Glomerular endothelial cell (primary cell): ENCODE data around the gene EHD1. TPM values are rescaled to one million over a fixed set of nuclear protein-coding genes. Genes with fewer than 3 reads are reported as not detected.

Source experiments
- DNase-seq: peaks from one replicate; pipeline ENCODE4 v3.0.0-alpha.2; 2011; ENCODE audit warnings: low read depth, low spot score; ENCODE audit errors: extremely low read depth
- total RNA-seq: library from RNA; depleted of rRNA; stranded (reverse); fragments of >200 nt; gene quantifications from 2 replicates; pipeline ENCODE4 v1.2.3, GENCODE V29; 2015

The EHD1 gene
- total RNA-seq, 1 donor from 2014 or later = 142 TPM

DNA sequence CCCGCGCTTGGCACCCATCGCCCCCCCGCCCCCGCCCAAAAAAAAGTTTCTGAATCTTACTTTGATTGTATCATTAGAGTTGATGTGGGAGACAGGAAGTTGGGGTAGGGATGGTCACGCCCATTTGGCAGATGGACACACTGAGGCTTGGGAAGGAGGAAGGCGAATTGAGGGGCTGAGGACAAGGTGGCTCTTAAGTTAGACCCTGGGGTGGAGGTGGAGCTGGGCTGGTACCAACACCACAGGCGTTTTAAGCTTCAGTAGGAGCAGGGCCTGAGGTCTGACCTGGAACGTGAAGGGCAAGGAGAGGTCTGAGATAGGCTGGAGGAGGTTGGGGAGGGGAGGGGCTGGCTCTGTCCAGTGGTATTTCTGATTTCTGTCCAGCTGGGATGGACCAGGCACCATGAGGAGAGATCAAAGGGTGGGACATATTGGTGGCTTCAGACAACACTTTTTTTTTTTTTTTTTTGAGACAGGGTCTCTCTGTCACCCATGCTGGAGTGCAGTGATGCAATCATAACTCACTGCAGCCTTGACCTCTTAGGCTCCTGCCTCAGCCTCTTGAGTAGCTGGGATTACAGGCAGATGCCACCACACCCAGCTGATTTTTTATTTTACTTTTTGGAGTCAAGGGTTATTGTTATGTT is 33.2 kb downstream of the EHD1 start:
- no peak for DNase-seq

DNA sequence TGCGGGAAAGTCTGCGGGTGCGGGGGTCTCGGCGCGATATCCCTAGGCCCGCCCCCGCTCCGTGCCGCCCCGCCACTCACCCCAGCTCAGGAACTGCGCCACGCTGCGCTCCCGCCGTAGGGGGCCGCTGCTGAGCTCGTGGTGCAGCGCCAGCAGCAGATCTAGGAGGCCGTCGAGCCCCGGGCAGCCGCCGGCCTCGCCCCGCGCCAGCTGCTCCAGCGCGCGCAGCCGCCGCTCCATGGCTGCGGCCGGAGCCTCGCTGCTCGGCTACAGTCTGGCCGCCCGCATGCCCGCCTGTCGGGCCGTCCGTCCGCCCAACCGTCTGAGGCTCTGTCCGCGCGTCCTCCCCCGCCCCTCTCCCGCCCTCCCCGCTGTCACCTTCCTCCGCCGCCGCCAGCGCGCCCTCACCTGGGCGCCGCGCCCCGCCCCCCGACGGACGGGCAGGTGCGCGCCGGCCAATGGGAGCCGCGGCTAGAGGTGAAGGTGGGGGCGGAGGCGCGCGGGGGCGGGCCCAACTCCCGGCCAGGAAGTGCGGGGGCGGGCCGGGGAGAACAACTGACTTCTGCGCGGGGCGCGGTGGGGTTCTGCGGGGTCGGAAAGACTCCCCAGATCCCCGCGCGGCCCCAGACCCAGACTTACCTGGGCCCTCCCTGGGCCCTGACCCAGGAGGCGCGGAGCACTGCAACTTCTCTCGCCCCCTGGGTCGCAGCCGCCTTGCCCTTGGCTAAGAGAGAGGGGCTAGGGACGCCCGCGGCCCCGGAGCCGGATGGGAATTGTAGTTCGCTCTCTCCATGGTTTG is 33.9 kb downstream of the EHD1 start, which contains the start of gene CDC42BPG:
CDC42BPG (minus strand) TSS at position 324 of the 799 bp plus-strand sequence; CDS start at position 240, 84 bp downstream.
- DNase-seq = no peak

DNA sequence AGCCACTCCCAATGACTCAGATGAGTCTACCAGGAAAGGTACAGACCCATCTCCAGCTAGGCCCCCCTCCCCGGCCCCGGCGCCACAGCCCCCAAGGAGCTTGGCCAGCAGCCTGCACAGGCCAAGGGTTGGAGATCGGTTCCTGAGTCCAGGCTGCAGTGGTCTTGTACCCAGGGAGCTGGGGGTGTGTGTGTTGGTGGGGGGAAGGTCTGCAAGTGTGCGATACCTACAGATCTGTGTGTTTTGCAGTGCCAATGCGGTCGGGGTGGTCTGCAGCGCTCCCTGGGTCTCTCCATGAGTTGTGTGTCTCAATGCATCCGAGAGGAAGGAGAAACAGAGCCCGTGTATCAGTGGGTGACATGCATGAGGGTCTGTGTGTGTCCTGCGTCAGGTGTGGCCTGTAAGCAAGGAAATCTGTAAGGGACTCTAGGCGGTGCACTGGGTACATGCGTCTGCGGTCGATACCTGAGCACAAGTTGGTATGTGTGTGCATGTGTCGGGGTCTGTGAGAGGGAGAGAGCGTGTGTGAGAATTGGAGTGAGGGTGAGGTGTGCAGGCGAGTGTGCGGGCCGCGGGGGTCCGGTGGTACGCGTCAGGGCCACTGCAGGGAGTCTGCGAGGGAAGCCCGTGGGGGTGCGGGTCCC is 34.6 kb downstream of the EHD1 start:
- DNase-seq = no peak

DNA sequence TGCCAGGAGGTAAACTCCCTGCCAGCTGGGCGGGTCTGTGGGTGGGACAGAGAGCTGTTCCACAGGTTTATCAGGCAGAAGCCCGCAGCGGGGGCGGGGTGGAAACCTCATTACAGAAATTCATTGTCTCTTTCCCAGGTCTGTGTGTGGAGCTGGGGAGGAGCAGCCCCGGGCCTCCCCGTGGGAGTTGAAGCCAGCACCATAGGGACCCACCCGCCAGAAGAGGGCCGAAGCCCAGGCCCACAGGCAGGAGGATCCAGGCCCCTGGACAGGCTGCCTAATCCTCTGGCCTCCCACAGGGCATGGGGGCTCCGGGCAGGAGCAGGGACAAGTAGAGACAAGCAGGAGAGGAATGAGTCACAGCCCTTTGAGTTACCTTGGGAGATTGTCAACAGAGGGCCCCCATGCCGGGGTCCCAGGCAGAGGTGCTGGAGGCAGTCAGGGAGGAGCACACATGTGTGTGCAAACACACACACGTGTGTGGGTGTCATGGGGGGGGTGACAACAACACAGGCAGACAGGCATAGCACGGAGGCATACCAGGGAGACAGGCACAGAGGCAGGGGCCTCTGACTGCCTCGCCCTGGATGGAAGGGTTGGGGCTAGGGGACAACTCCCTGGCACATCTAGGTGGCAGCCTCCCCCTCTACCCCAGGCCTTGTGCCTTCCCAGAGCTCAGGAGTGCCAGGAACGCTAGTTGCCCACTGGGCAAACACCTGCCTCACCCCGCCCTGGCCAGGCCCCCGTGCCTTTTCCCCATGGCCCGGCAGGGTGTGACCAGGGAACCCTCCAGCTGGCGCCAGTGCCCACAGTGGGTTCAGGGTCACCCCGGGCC is 35.4 kb downstream of the EHD1 start:
- no peak for DNase-seq

DNA sequence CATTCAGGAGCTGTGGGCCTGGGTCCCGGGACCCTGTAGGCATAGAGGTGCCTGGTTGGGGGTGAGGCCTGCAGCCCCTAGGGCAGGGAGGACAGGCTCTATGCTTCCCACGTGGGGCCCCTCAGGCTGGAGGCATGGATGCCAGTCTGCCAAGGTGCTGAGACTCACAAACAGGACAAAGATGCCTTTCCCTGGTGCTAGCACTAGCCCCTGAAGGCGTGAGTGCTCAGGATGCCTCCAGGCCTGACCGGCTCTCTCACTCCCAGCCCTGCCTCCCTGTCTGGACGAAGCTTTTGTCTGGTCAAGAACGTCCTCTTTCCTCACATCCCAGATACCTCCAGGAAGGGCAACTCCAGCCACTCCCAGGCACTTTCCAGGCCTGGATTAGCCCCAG is 36.1 kb downstream of the EHD1 start:
- DNase-seq = no peak

DNA sequence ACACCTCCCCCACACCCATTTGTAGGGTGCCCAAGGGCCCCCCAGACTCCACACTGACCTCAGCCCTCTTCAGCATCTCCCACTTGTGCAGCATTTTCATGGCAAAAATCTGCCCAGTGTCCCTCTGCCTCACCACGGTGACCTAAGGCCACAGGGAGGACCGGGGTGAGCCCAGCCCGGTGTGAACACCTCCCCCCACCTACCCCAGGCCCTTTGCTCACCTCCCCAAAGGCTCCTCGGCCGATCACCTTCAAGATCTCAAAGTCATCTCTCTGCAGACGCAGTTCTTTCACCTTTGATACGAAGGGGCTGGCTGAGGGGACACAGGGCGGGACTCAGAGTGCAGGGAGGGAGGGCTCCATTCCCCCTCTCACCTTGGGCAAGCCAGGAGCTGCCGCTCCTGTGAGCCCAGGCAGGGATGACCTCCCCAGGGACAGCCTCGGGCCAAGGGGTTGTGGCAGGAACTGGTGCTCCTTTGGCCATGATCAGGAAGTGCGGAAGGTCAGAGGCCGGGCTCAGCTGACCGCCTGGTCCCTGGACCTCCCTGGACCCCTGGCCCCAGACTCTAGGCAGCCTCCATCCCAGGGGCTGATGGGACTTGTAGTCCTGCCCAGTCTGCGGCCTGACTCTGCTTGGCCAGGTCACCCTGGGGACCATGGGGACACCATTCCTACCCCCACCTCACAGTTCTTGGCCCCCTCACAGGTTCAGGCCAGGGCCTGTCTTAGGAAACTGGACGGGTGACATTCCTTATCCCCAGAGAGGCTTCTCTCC is 36.6 kb downstream of the EHD1 start:
- no peak for DNase-seq

DNA sequence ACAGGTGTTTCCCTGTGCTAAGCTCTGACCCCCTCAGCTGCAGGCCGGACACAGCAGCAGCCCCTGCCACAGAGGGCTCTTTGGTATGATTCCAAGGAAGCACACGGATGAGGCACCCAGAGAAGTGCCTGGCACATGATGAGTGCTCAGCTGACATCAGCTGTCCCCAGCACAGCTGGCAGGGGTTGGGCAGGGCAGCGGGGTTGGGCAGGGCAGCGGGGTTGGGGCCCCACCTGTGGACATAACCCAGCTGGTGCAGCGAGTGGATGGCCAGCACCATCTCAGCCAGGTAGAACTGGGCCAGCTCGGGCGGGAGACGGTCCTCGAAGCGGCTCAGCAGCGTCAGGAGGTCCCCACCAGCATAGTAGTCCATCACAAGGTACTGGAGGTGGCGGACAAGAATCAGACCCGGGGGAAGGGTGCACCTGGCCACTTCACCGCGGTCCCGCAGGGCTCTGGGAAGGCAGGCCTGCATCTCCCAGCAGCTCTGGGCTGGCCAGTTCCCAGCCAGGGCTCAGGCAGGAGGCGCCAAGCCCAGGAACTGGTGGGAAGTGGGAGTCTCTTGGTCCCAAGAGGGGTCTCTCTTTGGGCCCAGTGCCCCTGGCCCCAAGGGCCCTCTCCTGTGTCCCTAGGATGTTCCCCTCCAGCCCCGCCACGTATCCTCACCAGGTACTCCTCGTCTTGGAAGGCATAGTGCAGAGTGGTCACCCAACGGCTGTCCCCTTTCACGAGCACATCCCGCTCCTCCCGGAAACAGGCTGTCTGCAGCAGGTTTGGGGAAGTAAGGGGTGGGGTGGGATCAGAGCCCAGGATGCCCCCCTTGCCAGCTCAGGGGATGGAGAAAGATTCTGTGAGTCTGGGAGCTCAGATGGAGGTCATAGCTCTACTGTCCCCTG is 38.3 kb downstream of the EHD1 start:
- no peak for DNase-seq

DNA sequence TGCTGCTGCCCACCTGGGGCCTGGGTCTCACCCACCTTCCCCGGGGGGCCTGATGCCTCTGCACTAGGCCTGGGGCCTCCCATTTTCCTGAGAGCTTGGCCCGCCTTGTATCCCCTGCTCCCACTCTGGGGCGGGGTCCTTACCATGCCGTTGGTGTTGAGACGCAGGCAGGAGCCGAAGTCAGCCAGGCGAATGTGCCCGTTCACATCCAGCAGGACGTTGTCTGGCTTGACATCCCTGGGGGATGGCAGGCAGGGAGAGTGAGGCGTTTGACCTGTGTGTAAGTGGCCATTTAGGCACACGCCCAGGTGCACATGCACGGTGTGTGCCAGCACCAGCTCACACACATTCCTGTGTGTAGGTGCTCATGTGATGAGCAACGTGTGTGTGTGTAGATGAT is 39.1 kb downstream of the EHD1 start:
- no peak for DNase-seq

DNA sequence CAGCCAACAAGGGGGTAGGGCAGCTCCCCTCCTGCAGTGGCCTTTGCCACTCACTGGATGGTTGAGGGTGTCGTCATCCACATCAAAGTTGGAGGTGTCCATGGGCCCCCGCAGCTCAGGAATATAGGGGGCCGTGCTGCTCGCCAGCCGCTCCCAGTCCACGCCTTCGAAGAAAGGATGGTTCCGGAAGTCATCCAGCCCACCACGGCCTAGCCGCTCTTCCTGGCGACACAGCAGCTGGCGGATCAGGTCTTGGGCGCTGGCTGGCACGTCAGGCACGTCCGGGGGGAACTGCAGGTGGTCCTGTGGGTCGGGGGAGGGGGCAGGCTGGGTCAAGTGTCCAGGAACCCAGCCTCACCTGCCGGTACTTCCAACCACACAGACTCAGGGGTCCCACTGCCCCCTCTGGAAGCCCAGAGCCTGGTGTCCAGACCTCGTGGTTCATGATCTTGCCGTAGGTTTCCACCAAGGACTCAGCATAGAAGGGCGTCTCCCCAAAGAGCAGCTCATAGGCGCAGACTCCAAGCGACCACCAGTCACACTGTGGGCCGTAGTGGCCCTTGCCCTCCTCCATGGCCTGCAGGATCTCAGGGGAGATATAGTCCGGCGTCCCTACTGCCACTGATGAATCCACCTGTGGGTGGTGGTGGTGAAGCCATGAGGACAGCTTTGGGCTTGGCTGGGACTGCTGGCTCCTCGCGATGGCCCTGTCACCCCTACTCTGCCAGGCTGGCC is 39.7 kb downstream of the EHD1 start:
- no peak for DNase-seq

DNA sequence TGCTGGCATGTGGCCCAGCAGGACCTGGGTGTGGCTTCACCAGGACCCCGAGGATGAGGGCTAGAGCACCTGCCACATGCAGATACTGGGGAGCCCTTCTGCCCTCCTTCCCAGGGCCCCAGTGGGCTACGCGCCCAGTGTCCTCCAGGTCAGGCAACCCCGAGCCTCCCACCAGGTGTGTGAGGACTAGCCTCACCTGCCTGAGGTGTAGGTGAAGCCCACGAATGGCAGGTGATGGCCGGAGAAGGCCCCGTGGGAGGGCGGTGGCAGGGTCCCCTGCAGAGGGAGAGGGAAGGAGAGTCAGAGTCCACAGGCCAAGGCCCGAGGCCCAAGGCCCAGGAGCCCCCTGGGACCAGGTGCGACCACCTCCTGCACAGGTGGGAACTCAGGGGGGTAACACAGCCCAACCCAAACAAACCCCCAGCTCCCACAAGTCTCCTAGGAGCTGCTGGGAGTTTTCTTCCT is 40.5 kb downstream of the EHD1 start:
- no peak for DNase-seq

DNA sequence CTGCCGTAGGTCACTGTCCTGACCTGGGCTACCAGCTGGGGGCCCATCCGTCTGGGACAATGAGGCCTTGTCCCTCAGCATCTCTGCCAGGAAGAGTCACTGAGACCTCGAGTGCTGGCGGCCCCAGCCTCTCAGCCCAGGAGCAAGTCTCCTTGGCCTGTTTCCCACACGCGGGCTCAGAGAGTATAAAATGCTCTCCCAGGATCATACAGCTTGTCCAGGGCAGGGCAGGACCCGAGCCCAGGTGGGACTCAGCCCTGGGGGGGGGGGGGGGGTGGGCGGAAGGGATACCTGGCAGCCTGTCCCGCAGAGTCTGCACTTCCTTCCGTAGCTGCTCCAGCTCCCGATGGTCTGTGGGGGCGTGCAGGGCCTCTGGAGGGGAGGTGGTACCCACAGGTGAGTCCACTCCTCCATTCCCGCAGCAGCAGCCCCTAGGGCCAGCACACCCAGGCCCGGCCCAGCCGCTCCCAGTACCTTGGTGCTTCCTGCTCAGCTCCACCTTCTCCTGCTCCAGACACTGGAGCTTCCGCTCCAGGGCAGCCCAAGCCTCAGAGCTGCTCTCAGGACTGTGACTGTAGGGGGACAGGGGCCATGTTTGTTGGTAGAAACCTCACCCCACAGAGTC is 41.9 kb downstream of the EHD1 start:
- DNase-seq = no peak

DNA sequence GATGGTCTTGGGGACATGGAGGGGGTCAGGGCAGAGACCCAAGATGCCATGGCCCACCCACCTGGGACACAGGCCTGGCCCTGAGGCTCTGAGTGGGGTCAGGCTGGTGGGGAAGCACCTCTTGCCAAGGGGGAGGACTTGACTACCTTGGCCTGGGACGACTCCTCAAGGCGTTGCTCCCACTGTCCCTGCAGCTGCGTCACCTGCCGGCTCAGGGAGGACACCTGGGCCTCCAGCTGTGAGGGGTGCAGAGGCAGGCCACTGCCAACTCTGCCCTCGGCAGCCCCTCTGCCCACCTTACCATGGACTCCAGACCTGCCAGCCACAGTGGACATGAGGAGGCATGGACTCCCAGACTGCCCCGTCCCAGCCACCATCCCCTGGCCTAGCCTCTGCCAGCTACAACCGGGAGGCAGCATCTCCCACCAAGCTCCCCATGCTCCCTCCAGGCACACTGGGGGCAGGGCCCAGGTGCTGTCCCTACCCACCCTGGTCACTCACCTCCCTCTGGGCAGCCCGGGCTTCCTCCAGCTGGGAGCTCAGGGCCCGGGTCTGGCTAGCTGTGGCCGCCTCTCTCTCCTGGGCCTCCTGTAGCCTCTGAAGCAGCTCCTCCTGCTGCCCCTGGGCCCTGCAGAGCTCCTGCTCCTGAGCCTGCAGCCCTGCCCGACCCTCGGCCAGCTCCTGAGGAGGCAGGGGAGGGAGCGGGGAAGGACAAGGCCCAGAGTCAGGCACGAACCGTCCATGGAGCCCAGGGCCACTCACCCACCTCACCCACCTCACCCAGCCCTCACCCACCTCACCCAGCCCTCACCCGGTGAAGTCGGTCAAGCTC is 42.6 kb downstream of the EHD1 start:
- DNase-seq = no peak

DNA sequence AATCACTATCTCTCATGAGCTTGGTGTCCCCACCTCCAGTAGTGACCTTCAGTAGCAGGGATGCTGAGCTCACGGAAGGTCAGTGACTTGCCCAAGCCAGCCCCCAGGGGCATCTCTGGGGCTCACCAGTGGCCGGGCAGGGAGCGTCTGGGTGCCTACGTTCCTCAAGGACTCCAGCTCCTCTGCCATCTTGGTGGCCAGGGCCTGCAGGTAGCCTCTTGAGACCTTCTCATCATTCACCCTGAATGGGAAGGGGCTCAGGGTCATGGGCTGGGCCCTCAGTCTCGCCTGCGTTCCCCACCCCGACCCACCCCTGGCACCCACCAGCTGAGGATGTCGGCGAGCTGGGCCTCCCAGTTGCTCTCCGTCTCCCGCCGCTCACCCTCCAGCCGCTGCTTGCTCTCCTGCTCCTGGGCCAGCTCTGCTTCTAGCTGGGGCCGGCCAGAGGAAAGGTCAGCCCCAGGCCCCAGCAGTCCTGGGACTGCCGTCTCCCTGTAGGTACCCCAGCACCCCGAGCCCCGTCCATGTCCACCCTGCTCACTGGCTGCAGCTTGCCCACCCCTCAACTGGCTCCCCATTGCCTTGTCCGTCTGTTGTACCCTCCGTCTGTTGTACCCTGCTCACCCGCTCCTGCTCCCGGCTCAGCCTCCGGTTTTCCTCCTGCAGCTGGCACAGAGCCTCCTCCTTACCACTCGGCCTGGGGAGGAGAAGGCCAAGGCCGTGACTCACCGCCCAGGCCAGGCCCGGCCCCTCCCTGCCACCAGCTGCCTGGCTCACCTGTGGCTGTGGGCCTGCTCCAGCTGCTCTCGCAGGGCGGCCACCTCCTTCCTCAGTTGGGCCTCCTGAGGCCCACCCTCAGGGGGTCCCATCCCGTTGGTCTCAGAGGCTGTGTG is 43.5 kb downstream of the EHD1 start:
- no peak for DNase-seq

DNA sequence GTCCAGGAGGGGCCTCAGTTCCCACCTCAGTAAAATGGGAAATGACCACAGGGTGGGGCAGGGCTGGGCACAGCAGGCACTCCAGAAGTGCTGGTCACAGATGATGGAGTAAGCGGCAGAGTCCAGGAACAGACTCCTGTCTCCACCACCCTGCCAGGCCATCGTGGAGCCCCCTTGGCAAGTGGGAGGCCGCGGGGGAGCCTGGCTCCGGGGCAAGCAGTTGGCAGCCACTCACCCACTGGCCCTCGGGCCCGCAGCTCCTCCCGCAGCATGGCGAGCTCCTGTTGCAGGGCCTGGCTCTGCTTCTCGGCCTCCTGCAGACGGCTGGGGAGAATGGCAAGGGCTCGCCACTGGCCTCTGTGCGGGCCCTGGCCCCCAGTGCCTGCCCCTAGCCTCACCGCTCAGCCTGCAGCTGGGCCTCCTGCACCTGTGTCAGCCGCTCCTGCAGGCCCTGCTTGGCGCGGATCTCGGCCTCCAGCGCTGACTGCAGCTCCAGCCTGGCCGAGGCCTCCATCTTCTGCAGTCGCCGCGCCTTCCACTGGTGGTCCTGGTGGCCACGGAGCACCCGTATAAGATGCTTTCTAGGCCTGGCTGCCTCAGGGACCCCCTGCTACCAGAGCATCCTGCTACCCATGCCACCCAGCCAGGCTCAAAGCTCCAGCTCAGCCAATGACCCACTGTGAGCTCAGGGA is 44.2 kb downstream of the EHD1 start:
- DNase-seq = no peak

DNA sequence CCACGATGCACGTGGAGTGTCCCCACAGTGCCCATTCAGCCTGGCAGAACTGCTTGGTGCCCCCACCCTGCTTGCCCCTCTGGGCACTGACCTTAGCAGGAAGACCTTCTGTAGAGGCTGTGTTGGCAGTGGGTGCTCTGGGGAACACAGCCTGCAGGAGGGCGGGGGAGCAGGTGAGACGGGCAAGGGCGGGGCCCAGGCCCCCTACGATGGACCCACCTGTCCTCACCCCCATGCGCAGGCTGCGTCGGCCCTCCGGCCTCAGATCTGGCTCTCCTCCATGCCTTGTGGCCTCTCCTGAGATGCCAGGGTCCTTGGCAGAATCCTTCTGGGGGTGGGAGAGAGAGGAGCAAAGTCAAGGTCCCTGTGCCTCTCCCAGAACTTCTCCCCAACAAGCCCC is 44.9 kb downstream of the EHD1 start:
- no peak for DNase-seq

DNA sequence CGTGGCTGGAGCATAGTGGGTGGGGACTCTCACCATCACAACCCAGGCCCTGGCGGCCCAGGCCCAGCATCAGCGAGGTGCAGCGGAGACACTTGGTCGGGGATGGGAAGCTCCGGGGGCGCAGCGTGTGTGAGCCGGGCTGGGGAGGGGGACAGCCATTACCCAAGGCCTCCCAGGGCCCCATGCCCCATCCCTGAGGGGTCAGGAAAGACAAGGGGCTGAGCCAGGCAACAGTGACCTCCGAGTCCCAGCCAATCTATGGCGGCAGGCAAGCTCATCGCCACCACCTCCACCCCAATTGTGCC is 45.3 kb downstream of the EHD1 start:
- DNase-seq = no peak
